Smooth muscle cell (in vitro differentiated cells): ENCODE data around the gene OOSP4A. TPM values are rescaled to one million over a fixed set of nuclear protein-coding genes. Genes with fewer than 3 reads are reported as not detected.

Source experiments
- DNase-seq: peaks from one replicate; lab custom pipeline; 2025; ENCODE audit not compliant: unreplicated experiment; lab: John Stamatoyannopoulos, UW
- H2AFZ ChIP-seq: fragments of 200-600 bp; sonication (generic); 2 replicates; pipeline ENCODE4 v1.6.0; 2016; ENCODE audit warnings: antibody characterized with exemption, low read depth, mild to moderate bottlenecking
- H3F3A ChIP-seq: fragments of 200-600 bp; sonication (generic); 2 replicates; pipeline ENCODE4 v1.6.0; 2017; ENCODE audit warnings: antibody characterized with exemption, low read depth
- H3K27ac ChIP-seq: fragments of 200-600 bp; sonication (generic); 2 replicates; pipeline ENCODE4 v1.5.1; 2016; ENCODE audit warnings: low read depth, mild to moderate bottlenecking
- H3K27me3 ChIP-seq: fragments of 200-600 bp; sonication (generic); 2 replicates; pipeline ENCODE4 v1.6.1; 2016; ENCODE audit warnings: low read depth, mild to moderate bottlenecking
- H3K36me3 ChIP-seq: fragments of 200-600 bp; sonication (generic); 2 replicates; pipeline ENCODE4 v1.5.1; 2016; ENCODE audit warnings: low read depth
- H3K4me1 ChIP-seq: fragments of 200-600 bp; sonication (generic); 2 replicates; pipeline ENCODE4 v1.5.1; 2016; ENCODE audit warnings: low read depth
- H3K4me2 ChIP-seq: fragments of 200-600 bp; sonication (generic); 2 replicates; pipeline ENCODE4 v1.6.0; 2016; ENCODE audit warnings: mild to moderate bottlenecking
- H3K4me3 ChIP-seq: fragments of 200-600 bp; sonication (generic); 2 replicates; pipeline ENCODE4 v1.5.1; 2016; ENCODE audit warnings: mild to moderate bottlenecking
- H3K79me2 ChIP-seq: fragments of 200-600 bp; sonication (generic); 2 replicates; pipeline ENCODE4 v1.6.0; 2016; ENCODE audit warnings: low read depth, mild to moderate bottlenecking
- H3K9ac ChIP-seq: fragments of 200-600 bp; sonication (generic); 2 replicates; pipeline ENCODE4 v1.6.0; 2016; ENCODE audit warnings: low read depth
- H3K9me3 ChIP-seq: fragments of 200-600 bp; sonication (generic); replicated peaks from 2 replicates; pipeline ENCODE4 v1.5.1; 2016; ENCODE audit warnings: low read depth
- H4K20me1 ChIP-seq: fragments of 200-600 bp; sonication (generic); 2 replicates; pipeline ENCODE4 v1.6.0; 2016; ENCODE audit warnings: low read depth
- WGBS: methylation state at CpG from one replicate; pipeline ENCODE4 v1.1.7; 2016; ENCODE audit warnings: low lambda C conversion rate; 5-methylcytosine and 5-hydroxymethylcytosine counted together
- polyA plus RNA-seq: library from polyadenylated mRNA; unstranded; fragments of >200 nt; fragmentation: Nextera tagmentation; extraction: Ambion mirVana; gene quantifications from 2 replicates; pipeline ENCODE4 v1.2.1, GENCODE V29; 2016
- total RNA-seq: library from RNA; depleted of rRNA; stranded (reverse); fragments of >200 nt; gene quantifications from 2 replicates; pipeline ENCODE4 v1.2.3, GENCODE V29; 2014
- TF ChIP-seq, protein P1 (sequence below): fragments of 200-600 bp; sonication (generic); IDR thresholded peaks from 2 replicates; pipeline ENCODE4 v1.5.1; 2017; ENCODE audit warnings: borderline replicate concordance, mild to moderate bottlenecking, antibody characterized with exemption; ENCODE audit not compliant: insufficient read depth, poor library complexity, severe bottlenecking

The OOSP4A gene
- total and polyA plus RNA-seq, 2 experiments from 2014 or later, result not detected

GRCh38 chr11:60003729-60004128 is 39.9 kb downstream of the OOSP4A start:
- Histone ChIP-seq H3K4me2 (no peak overlapping the region), H2AFZ (no peak overlapping the region), H3K9me3 (no peaks in the 10 kb centered on the region), H3K36me3 (no peaks in the 10 kb centered on the region), H3F3A (no peaks in the 10 kb centered on the region), H4K20me1 (no peaks in the 10 kb centered on the region), H3K27me3 (no peaks in the 10 kb centered on the region), H3K27ac (no peak overlapping the region), H3K9ac (no peak overlapping the region), H3K4me3 (no peak overlapping the region), H3K4me1 (no peaks in the 10 kb centered on the region), H3K79me2 (no peaks in the 10 kb centered on the region)
- TF ChIP-seq, protein P1, sequence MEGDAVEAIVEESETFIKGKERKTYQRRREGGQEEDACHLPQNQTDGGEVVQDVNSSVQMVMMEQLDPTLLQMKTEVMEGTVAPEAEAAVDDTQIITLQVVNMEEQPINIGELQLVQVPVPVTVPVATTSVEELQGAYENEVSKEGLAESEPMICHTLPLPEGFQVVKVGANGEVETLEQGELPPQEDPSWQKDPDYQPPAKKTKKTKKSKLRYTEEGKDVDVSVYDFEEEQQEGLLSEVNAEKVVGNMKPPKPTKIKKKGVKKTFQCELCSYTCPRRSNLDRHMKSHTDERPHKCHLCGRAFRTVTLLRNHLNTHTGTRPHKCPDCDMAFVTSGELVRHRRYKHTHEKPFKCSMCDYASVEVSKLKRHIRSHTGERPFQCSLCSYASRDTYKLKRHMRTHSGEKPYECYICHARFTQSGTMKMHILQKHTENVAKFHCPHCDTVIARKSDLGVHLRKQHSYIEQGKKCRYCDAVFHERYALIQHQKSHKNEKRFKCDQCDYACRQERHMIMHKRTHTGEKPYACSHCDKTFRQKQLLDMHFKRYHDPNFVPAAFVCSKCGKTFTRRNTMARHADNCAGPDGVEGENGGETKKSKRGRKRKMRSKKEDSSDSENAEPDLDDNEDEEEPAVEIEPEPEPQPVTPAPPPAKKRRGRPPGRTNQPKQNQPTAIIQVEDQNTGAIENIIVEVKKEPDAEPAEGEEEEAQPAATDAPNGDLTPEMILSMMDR, result no peak
- 66% methylated on average over 2 of the region's 2 CpGs for whole genome bisulfite sequencing
- no peak for DNase-seq

DNA sequence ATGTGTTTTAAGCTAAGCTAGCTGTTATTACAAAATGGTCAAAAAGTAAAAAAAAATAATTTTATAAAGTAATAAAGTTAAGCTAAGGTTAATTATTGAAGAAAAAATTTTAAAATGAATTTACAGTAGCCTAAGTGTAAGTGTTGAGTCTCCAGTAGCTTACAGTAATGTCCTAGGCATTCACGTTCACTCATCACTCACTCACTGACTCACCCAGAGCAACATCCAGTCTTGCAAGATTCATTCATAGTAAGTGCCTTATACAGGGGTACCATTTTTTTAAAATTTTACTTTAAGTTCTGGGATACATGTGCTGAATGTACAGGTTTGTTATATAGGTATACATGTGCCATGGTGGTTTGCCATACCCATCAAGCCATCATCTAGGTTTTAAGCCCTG is 41.5 kb downstream of the OOSP4A start:
- Histone ChIP-seq H3K4me1 (no peaks in the 10 kb centered on the region), H3K79me2 (no peaks in the 10 kb centered on the region), H3K27me3 (no peaks in the 10 kb centered on the region), H2AFZ (no peak overlapping the region), H3F3A (no peaks in the 10 kb centered on the region), H3K4me3 (no peak overlapping the region), H3K27ac (no peak overlapping the region), H3K36me3 (no peaks in the 10 kb centered on the region), H3K9me3 (no peaks in the 10 kb centered on the region), H3K4me2 (no peak overlapping the region), H3K9ac (no peak overlapping the region), H4K20me1 (no peaks in the 10 kb centered on the region)
- WGBS, result 78% methylated on average over 1 of the region's 1 CpG
- TF ChIP-seq, protein P1, result no peak
- no peak for DNase-seq

GRCh38 chr11:60016881-60017280 is 53.0 kb downstream of the OOSP4A start, which contains the start of gene OOSP4B:
OOSP4B (plus strand) TSS chr11:60017181.
- Histone ChIP-seq H3K4me1 (no peaks in the 10 kb centered on the region), H3F3A (no peaks in the 10 kb centered on the region), H4K20me1 (no peaks in the 10 kb centered on the region), H3K4me2 (no peak within 1 kb of the TSS), H3K4me3 (no peak within 1 kb of the TSS), H3K79me2 (no peaks in the 10 kb centered on the region), H3K27ac (no peak within 1 kb of the TSS), H3K9me3 (no peaks in the 10 kb centered on the region), H2AFZ (no peak within 1 kb of the TSS), H3K9ac (no peak within 1 kb of the TSS), H3K36me3 (no peaks in the 10 kb centered on the region), H3K27me3 (no peaks in the 10 kb centered on the region)
- 74% methylated on average over 1 of the region's 1 CpG for WGBS
- no peak for DNase-seq
- TF ChIP-seq, protein P1, result no peak

GRCh38 chr11:60018058-60018457 is 54.2 kb downstream of the OOSP4A start:
- H3K4me1 ChIP-seq, result no peaks in the 10 kb centered on the region
- no peak overlapping the region for H3K4me2 ChIP-seq
- H2AFZ ChIP-seq, result no peak overlapping the region
- WGBS, result 60% methylated on average over 8 of the region's 8 CpGs
- H3K79me2 ChIP-seq, result no peaks in the 10 kb centered on the region
- H3K27ac ChIP-seq, result no peak overlapping the region
- H3K4me3 ChIP-seq, result no peak overlapping the region
- H3K36me3 ChIP-seq, result no peaks in the 10 kb centered on the region
- DNase-seq, result no peak
- no peak overlapping the region for H3K9ac ChIP-seq
- no peaks in the 10 kb centered on the region for H3K9me3 ChIP-seq
- no peaks in the 10 kb centered on the region for H3K27me3 ChIP-seq
- no peaks in the 10 kb centered on the region for H3F3A ChIP-seq
- no peaks in the 10 kb centered on the region for H4K20me1 ChIP-seq
- TF ChIP-seq, protein P1, result no peak
